GM23338 (cell line): ENCODE results near the gene ROR1. TPM values are rescaled to one million over a fixed set of nuclear protein-coding genes. Genes with fewer than 3 reads are reported as not detected.

Experiments
- ATAC-seq: fragments of 200-7000 bp; cut with Tn5 transposase; 3 replicates; pipeline ENCODE4 v1.9.1; 2020
- DNase-seq: peaks from one replicate; pipeline ENCODE4 v3.0.0-alpha.2; 2015; ENCODE audit warnings: low spot score
- H2AFZ ChIP-seq: fragments of 200-600 bp; sonication (generic); 2 replicates; pipeline ENCODE4 v1.8.0; 2016; ENCODE audit warnings: antibody characterized with exemption, mild to moderate bottlenecking, moderate library complexity
- H3F3A ChIP-seq: fragments of 200-600 bp; sonication (generic); replicated peaks from 2 replicates; pipeline ENCODE4 v1.8.0; 2017; ENCODE audit warnings: antibody characterized with exemption, mixed run types, low read depth
- H3K27ac ChIP-seq: fragments of 200-600 bp; sonication (generic); 2 replicates; pipeline ENCODE4 v1.6.1; 2016; ENCODE audit warnings: low read depth
- H3K27me3 ChIP-seq: fragments of 200-600 bp; sonication (generic); 2 replicates; pipeline ENCODE4 v1.8.0; 2016; ENCODE audit warnings: mild to moderate bottlenecking, mixed run types, moderate library complexity; ENCODE audit not compliant: insufficient read depth
- H3K36me3 ChIP-seq: fragments of 200-600 bp; sonication (generic); 2 replicates; pipeline ENCODE4 v1.8.0; 2016; ENCODE audit warnings: mild to moderate bottlenecking; ENCODE audit not compliant: insufficient read depth
- H3K4me1 ChIP-seq: fragments of 200-600 bp; sonication (generic); 2 replicates; pipeline ENCODE4 v1.8.0; 2016; ENCODE audit warnings: mild to moderate bottlenecking, moderate library complexity; ENCODE audit not compliant: insufficient read depth
- H3K4me2 ChIP-seq: fragments of 200-600 bp; sonication (generic); 2 replicates; pipeline ENCODE4 v1.7.1; 2017; ENCODE audit warnings: mixed run types
- H3K4me3 ChIP-seq: fragments of 200-600 bp; sonication (generic); 2 replicates; pipeline ENCODE4 v1.6.1; 2016; ENCODE audit warnings: mixed run types
- H3K79me2 ChIP-seq: fragments of 200-600 bp; sonication (generic); replicated peaks from 2 replicates; pipeline ENCODE4 v1.8.0; 2017; ENCODE audit warnings: mild to moderate bottlenecking; ENCODE audit not compliant: insufficient read depth
- H3K9me2 ChIP-seq: fragments of 200-600 bp; sonication (generic); 2 replicates; pipeline ENCODE4 v1.8.0; 2017; ENCODE audit not compliant: insufficient read depth
- H4K20me1 ChIP-seq: fragments of 200-600 bp; sonication (generic); replicated peaks from 2 replicates; pipeline ENCODE4 v1.8.0; 2017; ENCODE audit warnings: mild to moderate bottlenecking; ENCODE audit not compliant: insufficient read depth
- H3K27ac Mint-ChIP-seq: 2 replicates; pipeline ENCODE4 v1.8.0; 2020; ENCODE audit warnings: inconsistent platforms, mild to moderate bottlenecking, moderate library complexity, mixed read lengths
- H3K27me3 Mint-ChIP-seq: 3 replicates; pipeline ENCODE4 v1.8.0; 2022; ENCODE audit warnings: low read depth, mild to moderate bottlenecking, moderate library complexity, mixed read lengths, inconsistent platforms; ENCODE audit not compliant: insufficient read depth, poor library complexity
- H3K36me3 Mint-ChIP-seq: 3 replicates; pipeline ENCODE4 v1.8.0; 2021; ENCODE audit warnings: low read depth, mild to moderate bottlenecking, inconsistent platforms, moderate library complexity, mixed read lengths
- H3K4me1 Mint-ChIP-seq: 3 replicates; pipeline ENCODE4 v1.8.0; 2020; ENCODE audit warnings: mild to moderate bottlenecking, inconsistent platforms, mixed read lengths
- H3K4me3 Mint-ChIP-seq: 3 replicates; pipeline ENCODE4 v1.8.0; 2021; ENCODE audit warnings: moderate library complexity, mild to moderate bottlenecking, inconsistent platforms, mixed read lengths
- H3K9me3 Mint-ChIP-seq: 3 replicates; pipeline ENCODE4 v1.8.0; 2020; ENCODE audit warnings: moderate library complexity, mild to moderate bottlenecking, inconsistent platforms, mixed read lengths
- CREB1 ChIP-seq: fragments of 250-450 bp; sonication (Bioruptor Pico); IDR thresholded peaks from 2 replicates; pipeline ENCODE4 v1.5.0; 2020; ENCODE audit warnings: low read depth, mild to moderate bottlenecking, moderate library complexity
- EZH2 ChIP-seq: fragments of 200-600 bp; sonication (generic); IDR thresholded peaks from one replicate; pipeline ENCODE4 v1.8.0; 2017; ENCODE audit warnings: antibody characterized with exemption, mild to moderate bottlenecking, low read depth; ENCODE audit not compliant: unreplicated experiment
- EZH2phosphoT487 ChIP-seq: fragments of 200-600 bp; sonication (generic); IDR thresholded peaks from one replicate; pipeline ENCODE4 v1.8.1; 2018; ENCODE audit warnings: antibody characterized with exemption; ENCODE audit not compliant: unreplicated experiment
- JUNB ChIP-seq: IDR thresholded peaks from one replicate; pipeline ENCODE4 v1.6.1; 2016; ENCODE audit warnings: antibody characterized with exemption; ENCODE audit not compliant: unreplicated experiment
- NANOG ChIP-seq: IDR thresholded peaks from 2 replicates; pipeline ENCODE4 v1.6.1; 2016; ENCODE audit warnings: antibody characterized with exemption, borderline replicate concordance
- POLR2AphosphoS5 ChIP-seq: IDR thresholded peaks from 2 replicates; pipeline ENCODE4 v1.6.1; 2016; ENCODE audit warnings: antibody characterized with exemption, low read depth
- STAT1 ChIP-seq: IDR thresholded peaks from one replicate; pipeline ENCODE4 v1.6.1; 2016; ENCODE audit warnings: antibody characterized with exemption; ENCODE audit not compliant: unreplicated experiment
- ZNF114 ChIP-seq: fragments of 250-450 bp; sonication (Bioruptor Pico); IDR thresholded peaks from 2 replicates; pipeline ENCODE4 v1.5.0; 2020; ENCODE audit warnings: mild to moderate bottlenecking, moderate library complexity
- ZNF331 ChIP-seq: fragments of 250-450 bp; sonication (Bioruptor Pico); IDR thresholded peaks from 2 replicates; pipeline ENCODE4 v1.5.0; 2020; ENCODE audit warnings: low read depth, mild to moderate bottlenecking, moderate library complexity
- polyA plus RNA-seq: library from polyadenylated mRNA; unstranded; fragments of >200 nt; fragmentation: Nextera tagmentation; extraction: Ambion mirVana; gene quantifications from 2 replicates; pipeline ENCODE4 v1.2.1, GENCODE V29; 2016
- total RNA-seq: library from RNA; depleted of rRNA; stranded (reverse); fragments of >200 nt; shearing (Covaris generic); gene quantifications from 2 replicates; pipeline ENCODE4 v1.2.3, GENCODE V29; 2014
- TF ChIP-seq, protein P1 (sequence below): IDR thresholded peaks from 2 replicates; pipeline ENCODE4 v1.6.1; 2016; ENCODE audit warnings: antibody characterized with exemption
- TF ChIP-seq, protein P2 (sequence below): IDR thresholded peaks from one replicate; pipeline ENCODE4 v1.6.1; 2018; ENCODE audit warnings: antibody characterized with exemption; ENCODE audit not compliant: unreplicated experiment
- TF ChIP-seq, protein P3 (sequence below), 2 experiments: fragments of 200-600 bp in 1 of 2; sonication (generic) in 1 of 2; conservative IDR thresholded peaks; 2 replicates each; pipeline versions ENCODE4 v1.5.1 to v1.6.1; 2016 to 2017; ENCODE audit warnings: antibody characterized with exemption in 2 of 2, low read depth in 2 of 2, mild to moderate bottlenecking in 2 of 2, moderate library complexity in 1 of 2

The ROR1 gene
- total and polyA plus RNA-seq, 2 experiments from 2014 or later = 59.7 to 96.0 TPM

DNA sequence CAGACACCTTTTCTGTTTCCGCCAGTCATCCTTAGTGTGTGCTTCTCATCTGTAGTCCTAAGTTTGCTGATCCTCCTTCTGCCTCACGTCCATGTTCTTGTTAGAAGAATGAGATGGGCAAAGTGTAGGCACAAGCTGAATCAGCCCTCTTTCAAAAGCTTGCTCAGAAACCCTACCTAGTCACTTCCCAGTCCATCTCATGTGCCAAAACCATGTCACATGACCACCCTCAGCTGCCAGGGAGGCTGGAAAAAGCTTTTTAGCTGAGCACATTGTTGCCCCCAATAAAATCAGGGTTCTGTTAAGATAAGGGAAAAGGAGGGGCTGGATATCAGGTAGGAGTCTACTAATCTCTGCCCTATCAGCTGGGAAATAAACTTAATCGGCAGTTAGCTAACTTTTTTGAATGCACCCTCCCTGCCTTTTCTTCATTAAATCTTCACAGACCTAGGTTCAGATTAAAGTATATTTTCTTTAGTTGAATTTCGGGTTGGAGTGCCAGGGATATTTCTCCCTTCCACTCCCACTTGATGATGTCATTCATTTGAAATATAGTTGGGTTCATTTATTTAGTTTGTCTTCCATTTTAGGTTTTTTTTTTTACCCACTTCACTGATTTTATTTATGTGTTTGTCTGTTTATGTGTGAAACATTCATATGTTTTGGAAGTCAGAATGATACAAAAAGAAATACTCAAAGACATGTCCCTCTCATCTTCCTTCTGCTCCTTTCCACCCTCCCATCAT lies 129.2 kb downstream of the ROR1 start:
- peaks cover 68% of the 10 kb centered on the region for H3K4me1 Mint-ChIP-seq
- H2AFZ ChIP-seq = no peak overlapping the region
- no peaks in the 10 kb centered on the region; the same call in none of the 2 replicates for H4K20me1 ChIP-seq
- H3K79me2 ChIP-seq = peaks cover 95% of the 10 kb centered on the region
- no peaks in the 10 kb centered on the region for H3K27me3 ChIP-seq
- no peaks in the 10 kb centered on the region for H3K36me3 Mint-ChIP-seq
- H3K36me3 ChIP-seq = no peaks in the 10 kb centered on the region
- peaks cover 54% of the 10 kb centered on the region for H3K4me1 ChIP-seq
- ATAC-seq (no peak), DNase-seq (no peak)
- H3K4me2 ChIP-seq = no peak overlapping the region
- H3K27ac Mint-ChIP-seq = peak overlapping the region; percentile 54
- H3K27me3 Mint-ChIP-seq = peaks cover 8% of the 10 kb centered on the region
- no peaks in the 10 kb centered on the region for H3K9me3 Mint-ChIP-seq
- no peaks in the 10 kb centered on the region for H3K9me2 ChIP-seq
- H3K4me3 Mint-ChIP-seq = no peak overlapping the region
- TF ChIP-seq EZH2phosphoT487 (no peak), EZH2 (no peak)
- TF ChIP-seq, protein P1, sequence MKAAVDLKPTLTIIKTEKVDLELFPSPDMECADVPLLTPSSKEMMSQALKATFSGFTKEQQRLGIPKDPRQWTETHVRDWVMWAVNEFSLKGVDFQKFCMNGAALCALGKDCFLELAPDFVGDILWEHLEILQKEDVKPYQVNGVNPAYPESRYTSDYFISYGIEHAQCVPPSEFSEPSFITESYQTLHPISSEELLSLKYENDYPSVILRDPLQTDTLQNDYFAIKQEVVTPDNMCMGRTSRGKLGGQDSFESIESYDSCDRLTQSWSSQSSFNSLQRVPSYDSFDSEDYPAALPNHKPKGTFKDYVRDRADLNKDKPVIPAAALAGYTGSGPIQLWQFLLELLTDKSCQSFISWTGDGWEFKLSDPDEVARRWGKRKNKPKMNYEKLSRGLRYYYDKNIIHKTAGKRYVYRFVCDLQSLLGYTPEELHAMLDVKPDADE = no peak
- TF ChIP-seq, protein P2, sequence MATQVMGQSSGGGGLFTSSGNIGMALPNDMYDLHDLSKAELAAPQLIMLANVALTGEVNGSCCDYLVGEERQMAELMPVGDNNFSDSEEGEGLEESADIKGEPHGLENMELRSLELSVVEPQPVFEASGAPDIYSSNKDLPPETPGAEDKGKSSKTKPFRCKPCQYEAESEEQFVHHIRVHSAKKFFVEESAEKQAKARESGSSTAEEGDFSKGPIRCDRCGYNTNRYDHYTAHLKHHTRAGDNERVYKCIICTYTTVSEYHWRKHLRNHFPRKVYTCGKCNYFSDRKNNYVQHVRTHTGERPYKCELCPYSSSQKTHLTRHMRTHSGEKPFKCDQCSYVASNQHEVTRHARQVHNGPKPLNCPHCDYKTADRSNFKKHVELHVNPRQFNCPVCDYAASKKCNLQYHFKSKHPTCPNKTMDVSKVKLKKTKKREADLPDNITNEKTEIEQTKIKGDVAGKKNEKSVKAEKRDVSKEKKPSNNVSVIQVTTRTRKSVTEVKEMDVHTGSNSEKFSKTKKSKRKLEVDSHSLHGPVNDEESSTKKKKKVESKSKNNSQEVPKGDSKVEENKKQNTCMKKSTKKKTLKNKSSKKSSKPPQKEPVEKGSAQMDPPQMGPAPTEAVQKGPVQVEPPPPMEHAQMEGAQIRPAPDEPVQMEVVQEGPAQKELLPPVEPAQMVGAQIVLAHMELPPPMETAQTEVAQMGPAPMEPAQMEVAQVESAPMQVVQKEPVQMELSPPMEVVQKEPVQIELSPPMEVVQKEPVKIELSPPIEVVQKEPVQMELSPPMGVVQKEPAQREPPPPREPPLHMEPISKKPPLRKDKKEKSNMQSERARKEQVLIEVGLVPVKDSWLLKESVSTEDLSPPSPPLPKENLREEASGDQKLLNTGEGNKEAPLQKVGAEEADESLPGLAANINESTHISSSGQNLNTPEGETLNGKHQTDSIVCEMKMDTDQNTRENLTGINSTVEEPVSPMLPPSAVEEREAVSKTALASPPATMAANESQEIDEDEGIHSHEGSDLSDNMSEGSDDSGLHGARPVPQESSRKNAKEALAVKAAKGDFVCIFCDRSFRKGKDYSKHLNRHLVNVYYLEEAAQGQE = no peak
- H3F3A ChIP-seq = no peaks in the 10 kb centered on the region; the same call in 1 of the 2 replicates
- no peak overlapping the region for H3K27ac ChIP-seq
- H3K4me3 ChIP-seq = no peak overlapping the region

DNA sequence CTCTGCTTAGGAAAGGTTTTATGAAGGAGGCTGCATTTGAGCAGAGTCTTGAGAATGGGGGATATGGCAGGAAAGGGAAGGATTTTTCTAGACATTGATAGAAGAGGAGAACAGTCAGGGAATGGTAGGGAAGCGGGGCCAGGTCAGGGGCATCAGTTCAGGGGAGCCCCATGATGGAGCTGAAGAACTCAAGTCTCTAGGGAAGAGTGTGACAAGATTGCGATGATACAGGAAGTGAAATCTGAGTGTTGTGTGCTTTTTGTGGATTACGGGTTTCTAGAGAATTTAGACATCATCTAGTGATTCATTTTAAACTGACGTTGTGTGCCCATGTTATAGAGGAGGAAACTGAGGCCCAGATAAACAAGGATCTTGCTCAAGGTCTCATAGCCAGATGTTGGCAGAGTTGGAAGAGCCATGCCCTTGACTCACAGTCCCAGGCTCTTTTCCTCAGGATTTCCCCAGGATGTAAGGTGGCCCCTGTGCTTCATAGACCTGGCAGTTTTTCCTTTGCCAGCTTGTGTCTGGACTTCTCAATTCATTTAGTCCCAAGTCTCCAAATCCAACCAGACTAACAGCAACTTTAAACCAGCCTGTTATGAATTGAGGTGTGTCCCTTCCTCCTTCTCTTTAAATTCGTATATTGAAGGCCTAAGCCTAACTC lies 130.3 kb downstream of the ROR1 start:
- Histone ChIP-seq H2AFZ (no peak overlapping the region), H3K27me3 (no peaks in the 10 kb centered on the region), H3K4me2 (no peak overlapping the region), H3K36me3 (no peaks in the 10 kb centered on the region), H3F3A (no peaks in the 10 kb centered on the region; the same call in 1 of the 2 replicates), H3K4me1 (peaks cover 57% of the 10 kb centered on the region), H3K4me3 (no peak overlapping the region), H4K20me1 (no peaks in the 10 kb centered on the region; the same call in none of the 2 replicates), H3K27ac (no peak overlapping the region), H3K9me2 (no peaks in the 10 kb centered on the region), H3K79me2 (peaks cover 94% of the 10 kb centered on the region)
- TF ChIP-seq ZNF114 = no peak
- TF ChIP-seq NANOG = no peak
- TF ChIP-seq, protein P1 = no peak
- TF ChIP-seq CREB1 = no peak
- no peak for TF ChIP-seq EZH2
- TF ChIP-seq STAT1 = no peak
- TF ChIP-seq ZNF331 (CRISPR knock-in tag) = no peak
- no peak for TF ChIP-seq POLR2AphosphoS5
- TF ChIP-seq, protein P3, sequence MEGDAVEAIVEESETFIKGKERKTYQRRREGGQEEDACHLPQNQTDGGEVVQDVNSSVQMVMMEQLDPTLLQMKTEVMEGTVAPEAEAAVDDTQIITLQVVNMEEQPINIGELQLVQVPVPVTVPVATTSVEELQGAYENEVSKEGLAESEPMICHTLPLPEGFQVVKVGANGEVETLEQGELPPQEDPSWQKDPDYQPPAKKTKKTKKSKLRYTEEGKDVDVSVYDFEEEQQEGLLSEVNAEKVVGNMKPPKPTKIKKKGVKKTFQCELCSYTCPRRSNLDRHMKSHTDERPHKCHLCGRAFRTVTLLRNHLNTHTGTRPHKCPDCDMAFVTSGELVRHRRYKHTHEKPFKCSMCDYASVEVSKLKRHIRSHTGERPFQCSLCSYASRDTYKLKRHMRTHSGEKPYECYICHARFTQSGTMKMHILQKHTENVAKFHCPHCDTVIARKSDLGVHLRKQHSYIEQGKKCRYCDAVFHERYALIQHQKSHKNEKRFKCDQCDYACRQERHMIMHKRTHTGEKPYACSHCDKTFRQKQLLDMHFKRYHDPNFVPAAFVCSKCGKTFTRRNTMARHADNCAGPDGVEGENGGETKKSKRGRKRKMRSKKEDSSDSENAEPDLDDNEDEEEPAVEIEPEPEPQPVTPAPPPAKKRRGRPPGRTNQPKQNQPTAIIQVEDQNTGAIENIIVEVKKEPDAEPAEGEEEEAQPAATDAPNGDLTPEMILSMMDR (conservative IDR thresholded peaks at IDR 0.05; ENCODE audit: low read depth in 2 of 2) = no peak
- TF ChIP-seq EZH2phosphoT487 = no peak
- TF ChIP-seq JUNB = no peak
- Mint-ChIP-seq H3K27ac (peak overlapping the region; percentile 87; the same call in 1 of the 2 replicates), H3K9me3 (no peaks in the 10 kb centered on the region), H3K27me3 (peaks cover 5% of the 10 kb centered on the region), H3K36me3 (no peaks in the 10 kb centered on the region), H3K4me3 (no peak overlapping the region), H3K4me1 (peaks cover 67% of the 10 kb centered on the region)
- DNase-seq = no peak
- ATAC-seq = no peak
